GM18498 (cell line): ENCODE results near the gene FBXO9.

ENCODE experiments used
- ATAC-seq: cut with Tn5 transposase; IDR thresholded peaks from one replicate; pipeline ENCODE4 v1.9.1; 2021; ENCODE audit warnings: mild to moderate bottlenecking, moderate library complexity; ENCODE audit not compliant: unreplicated experiment

FBXO9 gene

GRCh38 chr6:53130569-53131290 lies 65.5 kb downstream of the FBXO9 start:
- ATAC-seq, result no peak

DNA sequence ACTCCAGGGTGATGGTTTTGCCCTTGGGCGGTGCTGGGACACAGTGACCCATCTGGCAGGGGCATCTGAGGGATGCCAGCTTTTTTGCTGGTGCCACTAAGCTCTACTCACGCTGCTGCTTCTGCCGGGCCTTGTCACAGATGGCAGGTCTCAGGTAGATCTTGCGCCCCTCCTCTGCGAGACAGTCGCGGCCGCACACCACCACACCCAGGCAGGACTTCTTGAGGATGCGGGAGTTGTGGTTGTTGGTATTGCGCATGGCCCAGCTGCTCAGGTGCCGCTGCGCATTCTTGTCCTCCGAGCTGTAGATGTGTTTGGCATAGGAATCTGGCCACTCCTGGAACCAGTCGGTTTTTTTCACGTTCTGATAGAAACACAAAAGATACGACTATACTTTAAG lies 68.8 kb downstream of the FBXO9 start:
- no peak for ATAC-seq

DNA sequence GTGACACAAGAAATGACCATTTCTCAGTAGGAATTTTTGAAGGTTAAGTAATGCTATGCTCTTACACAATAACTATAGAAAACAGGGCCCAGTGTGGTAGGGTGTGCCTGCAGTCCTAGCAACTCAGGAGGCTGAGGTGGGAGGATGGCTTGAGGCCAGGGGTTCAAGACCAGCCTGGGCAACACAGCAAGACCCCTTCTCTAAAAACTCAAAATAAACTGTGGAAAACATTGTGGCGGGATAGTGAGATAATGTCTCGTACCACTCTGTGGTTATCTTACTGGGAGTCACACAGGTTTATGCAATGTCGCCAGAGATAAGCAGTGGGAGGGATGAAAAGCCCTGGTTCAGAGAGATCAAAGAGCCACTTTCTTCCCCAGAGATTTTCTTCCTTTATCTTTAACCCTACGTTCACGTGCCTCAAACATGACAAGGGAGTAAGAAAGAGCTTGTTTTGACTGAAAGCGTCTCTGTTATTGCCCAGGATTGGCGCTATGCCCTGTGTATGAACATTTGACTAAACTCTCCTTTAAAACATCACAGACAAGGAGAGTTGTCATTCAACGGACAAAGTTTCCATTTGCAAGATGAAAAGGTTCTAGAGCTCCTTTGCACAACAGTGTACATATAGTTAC lies 69.5 kb downstream of the FBXO9 start:
- no peak for ATAC-seq

GRCh38 chr6:53136000-53136609 lies 70.9 kb downstream of the FBXO9 start:
- no peak for ATAC-seq

DNA sequence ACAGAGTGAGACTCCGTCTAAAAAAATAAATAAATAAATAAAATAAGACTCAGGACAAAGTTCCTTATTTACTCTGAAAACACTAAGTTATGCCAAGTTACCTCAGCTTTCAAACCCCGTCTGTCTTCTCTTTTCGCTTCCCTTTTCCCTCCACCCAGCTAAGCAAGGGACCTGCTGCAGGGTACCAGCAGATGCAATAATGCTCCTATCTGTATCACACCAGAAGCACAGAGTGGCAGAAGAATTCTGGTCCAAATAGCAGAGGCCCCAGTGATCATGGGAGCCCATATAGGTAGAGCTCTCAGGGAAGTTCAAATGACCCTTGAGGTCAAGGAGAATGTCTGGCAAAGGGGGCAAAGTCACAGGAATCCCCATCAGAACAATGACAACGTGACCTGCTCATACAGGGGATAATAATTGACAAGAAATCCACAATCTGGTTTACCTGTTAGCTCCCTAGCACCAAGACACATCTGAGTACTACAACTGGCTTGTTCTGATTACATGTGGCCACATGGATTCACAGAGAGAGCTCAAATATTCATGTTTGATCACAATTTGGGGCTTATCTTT lies 74.7 kb downstream of the FBXO9 start:
- ATAC-seq, result no peak

DNA sequence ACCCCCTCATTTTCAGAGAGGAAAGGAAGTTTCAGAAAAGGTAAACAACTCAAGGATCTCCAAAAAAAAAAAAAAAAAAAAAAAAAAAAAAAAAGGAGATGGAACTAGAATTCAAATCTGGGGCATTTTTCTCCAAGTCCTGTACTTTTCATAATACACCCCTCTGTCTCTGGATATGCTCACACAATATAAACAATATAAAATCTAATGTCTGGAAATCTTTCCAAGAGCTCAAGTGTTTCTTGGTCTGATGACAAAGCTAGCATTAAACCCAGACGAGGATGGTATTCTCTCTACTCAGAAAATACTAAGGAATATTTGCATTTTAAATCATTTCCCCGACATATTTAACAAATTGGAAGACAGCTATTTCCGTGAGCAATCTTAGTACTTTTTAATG lies 77.6 kb downstream of the FBXO9 start:
- ATAC-seq, result no peak

GRCh38 chr6:53143710-53144109 lies 78.5 kb downstream of the FBXO9 start:
- ATAC-seq, result no peak

DNA sequence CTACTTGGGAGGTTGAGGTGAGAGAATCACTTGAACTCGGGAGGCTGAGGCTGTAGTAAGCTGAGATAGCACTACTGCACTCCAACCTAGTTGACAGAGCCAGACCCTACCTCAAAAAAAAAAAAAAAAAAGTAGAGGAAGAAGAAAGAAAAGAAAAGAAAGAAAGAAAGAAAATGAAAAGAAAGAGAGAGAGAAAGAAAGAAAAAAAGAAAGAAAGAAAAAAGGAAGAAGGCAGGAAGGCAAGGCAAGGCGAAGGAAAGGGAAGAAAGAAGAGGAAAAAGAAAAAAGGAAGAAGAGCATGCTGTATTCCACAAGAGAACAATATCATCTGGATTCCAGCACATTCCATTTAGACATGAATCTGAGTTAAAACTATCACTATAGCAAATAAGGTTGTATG lies 79.6 kb downstream of the FBXO9 start:
- ATAC-seq, result no peak

GRCh38 chr6:53148684-53149083 lies 83.5 kb downstream of the FBXO9 start, which contains the start of gene GCM1:
TSS of gene GCM1 (minus strand) at chr6:53148841. CDS start at chr6:53145632, 3,209 bp downstream.
- ATAC-seq, result no peak
